SKM-1 (cell line): ENCODE results near the gene SH3BP5.

ENCODE experiments used
- DNase-seq: peaks from one replicate; lab custom pipeline; 2025; ENCODE audit not compliant: unreplicated experiment; lab: John Stamatoyannopoulos, UW

The SH3BP5 gene

GRCh38 chr3:15300323-15301078 lies 31.9 kb downstream of the SH3BP5 start:
- no peak for DNase-seq

- no peak for DNase-seq
Measured at GRCh38 chr3:15299036-15299435, 33.4 kb downstream of the SH3BP5 start.

- DNase-seq: no peak
Measured at GRCh38 chr3:15298504-15298903, 33.9 kb downstream of the SH3BP5 start.

GRCh38 chr3:15297608-15298350 lies 34.6 kb downstream of the SH3BP5 start:
- DNase-seq: no peak

- peak; percentile 79 for DNase-seq
Measured at GRCh38 chr3:15295506-15295905, 36.9 kb downstream of the SH3BP5 start.

- peak; percentile 19 for DNase-seq
Measured at GRCh38 chr3:15294929-15295328, 37.5 kb downstream of the SH3BP5 start.

- DNase-seq: no peak
Measured at GRCh38 chr3:15292765-15293522, 39.4 kb downstream of the SH3BP5 start.

GRCh38 chr3:15291589-15292541 lies 40.5 kb downstream of the SH3BP5 start:
- DNase-seq: peak; percentile 59

GRCh38 chr3:15290736-15291135 lies 41.6 kb downstream of the SH3BP5 start:
- no peak for DNase-seq

GRCh38 chr3:15289661-15290060 lies 42.7 kb downstream of the SH3BP5 start:
- no peak for DNase-seq

- DNase-seq: no peak
Measured at GRCh38 chr3:15288331-15289035, 43.9 kb downstream of the SH3BP5 start.

- DNase-seq: peak; percentile 63
Measured at GRCh38 chr3:15287565-15288330, 44.6 kb downstream of the SH3BP5 start.

GRCh38 chr3:15286022-15286421 lies 46.4 kb downstream of the SH3BP5 start:
- DNase-seq: no peak

- DNase-seq: no peak
Measured at GRCh38 chr3:15284121-15284889, 48.1 kb downstream of the SH3BP5 start.

- no peak for DNase-seq
Measured at GRCh38 chr3:15283702-15284101, 48.7 kb downstream of the SH3BP5 start.

- no peak for DNase-seq
Measured at GRCh38 chr3:15281817-15282216, 50.6 kb downstream of the SH3BP5 start.

- DNase-seq: no peak
Measured at GRCh38 chr3:15280853-15281532, 51.4 kb downstream of the SH3BP5 start.
